AG08395 (cell line): Measurements from ENCODE around the gene PERM1.

Experiments used
- DNase-seq: peaks from one replicate; pipeline ENCODE4 v3.0.0; 2012; ENCODE audit warnings: mixed read lengths, low spot score

Gene PERM1

DNA sequence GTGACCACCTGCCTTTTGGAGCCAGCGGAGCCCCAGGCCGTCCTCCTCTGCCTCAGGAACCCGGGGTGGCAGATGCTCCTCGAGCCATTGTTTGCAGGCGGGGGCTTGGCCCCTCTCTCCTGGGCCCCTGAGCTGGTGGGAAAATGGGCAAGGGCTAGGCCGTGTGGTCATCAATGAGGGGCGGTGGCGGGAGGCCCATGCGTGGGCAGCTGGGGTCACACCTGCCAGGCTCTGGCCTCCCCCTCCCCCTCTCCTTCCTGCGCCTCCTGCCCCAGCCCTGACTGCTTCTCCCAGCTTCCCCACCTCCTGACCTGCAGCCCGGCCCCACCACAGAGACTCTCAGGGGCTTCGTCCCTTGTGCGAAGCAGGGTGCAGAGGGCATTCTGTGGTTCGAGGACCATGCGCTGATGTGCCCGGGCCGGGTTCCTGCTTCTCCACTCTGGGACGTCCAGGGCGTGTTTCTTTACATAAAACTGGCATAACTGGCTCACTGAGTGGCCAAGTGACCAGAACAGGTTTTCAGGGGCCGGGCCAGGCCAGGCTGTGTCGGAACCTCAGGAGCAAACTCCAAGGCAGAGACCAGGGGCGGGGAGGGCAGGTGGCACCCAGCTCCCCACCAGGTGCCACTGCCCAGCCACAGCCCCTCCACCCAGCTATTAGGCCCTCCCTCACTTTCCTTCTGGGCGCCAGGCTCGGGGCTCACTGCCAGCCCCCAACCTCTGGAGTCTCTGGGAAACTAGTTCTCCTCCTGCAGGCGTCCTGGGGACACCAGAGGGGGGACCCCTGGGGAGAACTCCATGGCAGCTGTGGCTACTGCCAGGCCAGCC, 48.9 kb downstream of the PERM1 start:
- DNase-seq = no peak

DNA sequence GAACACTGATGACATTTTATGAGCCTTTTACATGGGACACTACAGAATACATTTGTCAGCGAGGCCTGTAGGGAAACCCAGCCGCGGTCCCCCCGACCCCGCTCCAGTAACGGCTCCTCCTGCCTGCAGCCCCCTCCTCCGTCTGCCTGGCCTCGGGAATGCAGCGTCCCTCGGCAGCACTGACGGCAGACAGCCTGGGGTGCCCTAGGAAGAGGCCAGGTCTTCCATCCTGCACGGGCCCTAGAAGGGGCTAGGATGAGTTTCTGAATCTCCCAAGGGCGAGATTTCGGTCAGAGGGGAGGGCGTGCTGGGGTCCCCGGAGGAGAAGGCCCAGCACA, 49.8 kb downstream of the PERM1 start:
- no peak for DNase-seq

DNA sequence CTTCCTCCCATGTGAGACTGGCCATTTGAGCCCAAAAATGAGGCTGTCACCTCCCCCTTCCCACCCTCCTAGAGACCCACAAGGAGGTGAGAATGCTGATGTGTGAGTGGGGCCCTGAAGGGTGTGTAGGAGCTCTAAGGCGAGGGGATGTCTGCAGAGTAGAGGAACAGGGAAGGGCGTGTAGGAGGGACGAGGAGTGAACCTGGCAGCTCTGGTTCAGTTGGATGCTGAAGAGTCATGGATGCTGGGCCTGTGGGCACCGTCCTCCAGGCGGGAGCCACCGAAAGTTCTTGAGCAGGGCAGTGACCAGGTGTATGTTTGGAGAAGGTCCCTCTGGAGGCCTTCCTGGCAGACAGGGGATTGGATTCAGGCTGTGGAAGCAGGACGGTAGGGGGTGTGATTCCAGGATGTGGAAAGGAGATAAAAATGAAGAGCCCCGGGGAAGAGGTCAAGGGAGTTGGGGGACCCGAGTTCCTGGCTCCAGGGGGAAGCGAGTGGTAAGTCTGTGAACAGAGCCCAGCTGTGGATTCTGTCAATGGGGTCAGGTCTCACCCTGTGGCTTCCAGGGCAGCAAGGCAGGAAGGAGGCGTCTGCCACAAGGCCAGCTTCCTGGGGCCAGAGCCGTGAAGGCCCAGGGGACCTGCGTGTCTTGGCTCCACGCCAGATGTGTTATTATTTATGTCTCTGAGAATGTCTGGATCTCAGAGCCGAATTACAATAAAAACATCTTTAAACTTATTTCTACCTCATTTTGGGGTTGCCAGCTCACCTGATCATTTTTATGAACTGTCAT, 50.3 kb downstream of the PERM1 start:
- no peak for DNase-seq

DNA sequence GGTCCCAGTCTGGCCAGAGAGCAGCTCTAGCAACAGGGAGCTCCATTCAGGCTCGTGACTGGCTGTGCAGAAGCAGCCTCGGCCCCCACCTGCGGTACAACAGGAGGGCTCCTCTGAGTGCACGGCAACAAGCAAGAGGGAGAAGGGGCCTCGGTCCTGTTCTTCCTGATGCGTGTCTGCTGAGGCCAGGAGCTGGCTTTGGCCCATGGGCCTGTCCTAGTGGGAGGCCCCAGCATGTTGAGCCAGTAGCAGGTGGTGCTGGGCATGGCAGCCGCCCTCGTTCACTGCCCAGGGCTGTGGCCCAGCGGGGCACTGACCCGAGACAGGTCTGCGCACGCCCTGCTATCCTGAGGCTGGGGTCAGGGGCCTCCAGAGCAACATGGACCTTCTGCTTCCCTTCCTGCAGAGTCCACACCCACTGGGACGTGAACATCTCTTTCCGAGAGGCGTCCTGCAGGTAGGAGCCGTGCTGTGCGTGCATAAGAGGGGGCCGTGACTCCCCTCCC, 51.2 kb downstream of the PERM1 start:
- no peak for DNase-seq

DNA sequence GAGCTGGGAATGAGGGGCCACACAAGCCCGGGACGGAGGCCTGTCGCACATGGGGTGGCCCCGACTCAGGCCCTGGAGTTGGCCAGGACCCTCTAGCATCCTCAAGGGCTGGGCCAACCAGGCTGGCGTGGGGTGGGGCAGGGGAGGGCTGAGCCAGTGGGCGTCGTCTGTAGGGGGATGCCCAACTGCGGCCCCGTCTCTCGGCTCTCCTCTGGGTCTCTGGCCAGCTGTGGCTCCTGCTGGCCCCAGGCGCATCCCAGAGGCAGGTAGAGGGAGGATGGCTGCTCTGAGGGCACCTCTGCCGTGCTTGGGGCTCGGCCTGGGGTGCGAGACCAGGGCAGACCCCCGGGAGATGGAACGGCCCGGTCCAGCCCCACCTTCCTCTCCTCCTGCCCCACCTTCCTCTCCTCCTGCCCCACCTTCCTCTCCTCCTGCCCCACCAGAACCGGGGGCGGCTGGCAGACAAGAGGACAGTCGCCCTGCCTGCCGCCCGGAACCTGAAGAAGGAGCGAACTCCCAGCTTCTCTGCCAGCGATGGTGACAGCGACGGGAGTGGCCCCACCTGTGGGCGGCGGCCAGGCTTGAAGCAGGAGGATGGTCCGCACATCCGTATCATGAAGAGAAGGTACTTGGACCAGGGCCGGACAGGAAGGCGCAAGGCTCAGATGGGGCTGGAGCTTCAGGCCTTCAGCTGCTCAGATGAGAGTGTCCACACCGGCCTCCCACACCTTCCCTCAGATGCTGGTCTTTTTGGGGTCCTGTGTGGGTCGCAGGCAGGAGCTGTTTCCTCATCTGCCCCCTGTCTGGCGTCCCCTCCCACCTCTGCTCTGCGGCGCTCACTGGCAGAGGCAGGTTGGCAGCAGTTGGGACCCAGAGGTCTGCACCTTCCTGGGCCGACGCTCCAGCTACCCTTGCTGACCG, 51.9 kb downstream of the PERM1 start:
- no peak for DNase-seq

DNA sequence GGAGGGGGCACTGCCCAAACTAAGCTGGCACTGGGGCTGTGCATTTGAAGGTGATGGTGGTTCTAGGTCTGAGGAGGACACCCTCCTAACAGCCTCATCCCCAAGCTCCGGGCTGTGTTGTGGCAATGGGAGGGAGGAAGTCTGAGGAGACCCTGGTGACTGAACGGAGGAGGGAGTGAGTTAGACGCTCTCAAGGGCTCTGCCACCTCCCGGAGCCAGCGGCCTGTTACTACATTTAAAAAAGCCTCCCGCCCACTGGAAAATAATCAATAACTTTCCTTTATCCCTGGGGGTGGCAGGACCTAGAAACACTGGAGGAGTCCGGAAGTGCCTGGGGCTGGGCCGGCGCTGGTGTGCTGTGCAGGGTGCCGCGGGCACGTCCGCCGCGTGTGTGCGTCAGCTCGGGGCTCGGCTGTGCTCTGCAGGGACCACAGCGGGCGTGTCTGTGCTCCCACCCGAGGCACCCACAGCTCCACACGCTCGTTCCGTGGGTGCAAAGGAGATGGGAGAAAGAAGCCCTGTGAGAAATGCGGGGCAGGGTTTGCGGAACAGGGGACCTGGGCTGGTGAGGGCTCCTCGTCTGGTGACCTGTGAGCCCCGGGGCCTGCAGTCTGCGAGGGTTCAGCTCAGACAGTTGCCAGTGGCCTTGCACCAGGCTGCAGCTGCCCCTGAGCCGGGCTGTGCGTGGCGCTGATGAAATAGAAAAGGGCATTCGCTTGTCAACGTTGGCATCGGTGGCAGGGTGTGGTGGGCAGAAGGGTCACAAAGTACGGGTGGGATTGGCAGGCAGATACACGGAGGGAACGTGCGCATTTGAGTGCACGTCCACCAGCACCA, 52.9 kb downstream of the PERM1 start:
- DNase-seq = no peak

DNA sequence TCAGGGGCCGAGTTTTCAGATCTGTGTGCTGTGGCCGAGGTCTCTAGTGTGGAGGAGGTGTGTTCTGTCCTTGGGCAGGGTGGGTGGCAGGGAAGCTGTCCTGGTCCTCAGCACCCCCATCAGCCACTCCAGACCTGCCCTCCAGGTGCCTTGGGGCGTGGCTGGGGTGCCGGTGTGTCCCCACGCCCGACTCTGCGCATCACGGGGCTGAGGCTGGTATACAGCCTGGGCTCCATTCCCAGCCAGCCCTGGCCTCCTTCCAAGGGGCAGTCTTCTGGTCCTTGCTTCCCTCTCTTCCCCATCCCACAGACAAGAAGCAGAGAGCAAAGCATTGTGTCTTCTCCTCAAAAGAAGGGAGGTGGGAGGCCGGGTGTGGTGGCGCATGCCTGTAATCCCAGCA, 54.1 kb downstream of the PERM1 start:
- no peak for DNase-seq

DNA sequence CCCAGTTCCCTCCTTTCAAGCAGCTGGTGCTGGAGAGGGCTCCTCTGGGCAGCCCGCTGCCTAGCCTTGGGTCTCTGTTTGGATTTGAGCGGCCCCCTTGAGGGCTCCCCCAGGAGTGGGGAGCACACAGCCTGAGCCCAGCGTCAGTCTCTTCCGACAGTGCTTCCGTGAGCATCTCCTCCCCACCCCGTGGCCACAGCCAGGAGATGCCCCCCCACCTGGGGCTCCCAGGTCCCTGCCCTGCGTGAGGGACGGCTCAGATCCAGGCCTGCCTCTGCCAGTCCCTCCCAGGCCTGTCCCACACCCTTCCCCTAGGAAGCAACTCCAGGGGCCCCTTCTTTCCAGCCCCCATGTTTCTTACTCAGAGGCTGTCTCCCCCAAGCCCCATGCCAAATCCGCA, 54.7 kb downstream of the PERM1 start:
- DNase-seq = no peak

DNA sequence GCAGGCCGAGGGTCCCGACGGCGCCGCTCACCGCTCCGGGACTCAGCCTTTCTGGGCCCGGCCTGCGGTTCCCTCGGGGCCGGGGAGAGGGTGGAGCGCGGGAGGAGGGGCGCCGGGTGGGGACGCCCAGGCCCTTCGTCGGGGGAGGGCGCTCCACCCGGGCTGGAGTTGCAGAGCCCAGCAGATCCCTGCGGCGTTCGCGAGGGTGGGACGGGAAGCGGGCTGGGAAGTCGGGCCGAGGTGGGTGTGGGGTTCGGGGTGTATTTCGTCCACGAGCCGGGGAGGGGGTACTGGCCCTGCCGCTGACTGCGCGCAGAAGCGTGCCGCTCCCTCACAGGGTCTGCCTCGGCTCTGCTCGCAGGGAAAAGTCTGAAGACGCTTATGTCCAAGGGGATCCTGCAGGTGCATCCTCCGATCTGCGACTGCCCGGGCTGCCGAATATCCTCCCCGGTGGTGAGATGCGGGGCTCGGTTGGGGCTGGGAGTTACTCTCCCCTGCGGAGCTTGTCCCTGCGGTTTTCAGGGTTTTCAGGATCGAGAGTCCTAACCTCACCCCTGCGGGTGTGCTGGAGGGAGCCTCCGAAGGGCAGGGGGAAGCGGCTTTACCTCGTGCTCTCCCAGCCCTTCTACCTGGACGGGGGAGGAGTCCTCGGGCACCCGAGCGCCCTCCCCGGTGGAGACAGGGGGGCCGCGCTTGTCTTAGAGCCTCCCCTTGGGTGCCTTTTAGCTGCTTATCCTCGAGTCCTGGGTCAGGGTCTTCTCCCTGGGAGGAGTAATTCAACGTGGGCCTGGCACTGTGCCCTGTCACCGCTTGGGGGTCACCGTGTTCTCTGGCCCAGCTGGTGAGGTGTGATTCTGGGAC, 56.1 kb downstream of the PERM1 start:
- peak; percentile 67 for DNase-seq
